H9 (cell line): ENCODE results near the gene RABGAP1L. TPM values are rescaled to one million over a fixed set of nuclear protein-coding genes. Genes with fewer than 3 reads are reported as not detected.

Experiments
- DNase-seq: peaks from one replicate; pipeline ENCODE4 v3.0.0-alpha.2; 2017
- H2AFZ ChIP-seq: one replicate; pipeline ENCODE4 v1.6.1; 2013; ENCODE audit warnings: mild to moderate bottlenecking, low read length, control low read depth, moderate library complexity
- H2AK5ac ChIP-seq: 2 replicates; pipeline ENCODE4 v1.6.1; 2013; ENCODE audit warnings: low read length, control low read depth, mixed read lengths; ENCODE audit not compliant: insufficient read length
- H2BK120ac ChIP-seq: one replicate; pipeline ENCODE4 v1.6.1; 2013; ENCODE audit warnings: low read depth, mild to moderate bottlenecking, low read length, control low read depth, inconsistent platforms; ENCODE audit not compliant: poor library complexity, severe bottlenecking
- H2BK12ac ChIP-seq: 2 replicates; pipeline ENCODE4 v1.6.1; 2013; ENCODE audit warnings: low read length, control low read depth, mixed read lengths, low read depth; ENCODE audit not compliant: insufficient read length
- H2BK15ac ChIP-seq: 2 replicates; pipeline ENCODE4 v1.6.1; 2013; ENCODE audit warnings: low read depth, low read length, control low read depth
- H2BK20ac ChIP-seq: one replicate; pipeline ENCODE4 v1.6.1; 2013; ENCODE audit warnings: low read depth, mild to moderate bottlenecking, low read length, control low read depth, inconsistent platforms; ENCODE audit not compliant: poor library complexity, severe bottlenecking
- H2BK5ac ChIP-seq: 2 replicates; pipeline ENCODE4 v1.6.1; 2013; ENCODE audit warnings: low read length, control low read depth, mixed read lengths; ENCODE audit not compliant: insufficient read length
- H3K14ac ChIP-seq: 2 replicates; pipeline ENCODE4 v1.6.1; 2013; ENCODE audit warnings: low read length, control low read depth; ENCODE audit not compliant: insufficient read depth
- H3K18ac ChIP-seq: 2 replicates; pipeline ENCODE4 v1.6.1; 2013; ENCODE audit warnings: low read depth, mild to moderate bottlenecking, mixed read lengths, low read length, control low read depth; ENCODE audit not compliant: insufficient read length
- H3K23ac ChIP-seq: 2 replicates; pipeline ENCODE4 v1.6.1; 2013; ENCODE audit warnings: low read length, control low read depth, mixed read lengths, low read depth; ENCODE audit not compliant: insufficient read length
- H3K23me2 ChIP-seq: 2 replicates; pipeline ENCODE4 v1.6.1; 2013; ENCODE audit warnings: low read depth, mild to moderate bottlenecking, mixed read lengths, low read length, control low read depth; ENCODE audit not compliant: insufficient read length, poor library complexity, severe bottlenecking
- H3K27ac ChIP-seq: 2 replicates; pipeline ENCODE4 v1.5.1; 2013; ENCODE audit warnings: low read length, control low read depth, mixed read lengths, low read depth; ENCODE audit not compliant: insufficient read length
- H3K27me3 ChIP-seq: 2 replicates; pipeline ENCODE4 v1.6.1; 2013; ENCODE audit warnings: low read length, control low read depth, inconsistent platforms; ENCODE audit not compliant: insufficient read depth
- H3K4ac ChIP-seq: 2 replicates; pipeline ENCODE4 v1.6.1; 2013; ENCODE audit warnings: low read depth, mild to moderate bottlenecking, control low read depth, inconsistent platforms, low read length, moderate library complexity
- H3K4me1 ChIP-seq: 2 replicates; pipeline ENCODE4 v1.6.1; 2013; ENCODE audit warnings: low read length, control low read depth, inconsistent platforms; ENCODE audit not compliant: insufficient read depth
- H3K4me2 ChIP-seq: 2 replicates; pipeline ENCODE4 v1.6.1; 2013; ENCODE audit warnings: low read length, control low read depth, mixed read lengths; ENCODE audit not compliant: insufficient read length, insufficient read depth
- H3K56ac ChIP-seq: 2 replicates; pipeline ENCODE4 v1.6.1; 2013; ENCODE audit warnings: low read depth, mild to moderate bottlenecking, mixed read lengths, low read length, control low read depth; ENCODE audit not compliant: insufficient read length
- H3K79me1 ChIP-seq: 2 replicates; pipeline ENCODE4 v1.6.1; 2013; ENCODE audit warnings: low read depth, mild to moderate bottlenecking, moderate library complexity, low read length, control low read depth, inconsistent platforms; ENCODE audit not compliant: insufficient read depth, poor library complexity, severe bottlenecking
- H3K79me2 ChIP-seq: 2 replicates; pipeline ENCODE4 v1.6.1; 2013; ENCODE audit warnings: low read length, control low read depth, inconsistent platforms; ENCODE audit not compliant: insufficient read depth
- H3K9ac ChIP-seq: 2 replicates; pipeline ENCODE4 v1.6.1; 2013; ENCODE audit warnings: low read length, control low read depth, mixed read lengths; ENCODE audit not compliant: insufficient read length; ENCODE audit errors: extremely low read depth
- H3K9me3 ChIP-seq: one replicate; pipeline ENCODE4 v1.6.1; 2013; ENCODE audit warnings: low read depth, low read length, inconsistent platforms; ENCODE audit not compliant: control insufficient read depth
- H3T11ph ChIP-seq: one replicate; pipeline ENCODE4 v1.6.1; 2013; ENCODE audit warnings: mild to moderate bottlenecking, low read length, control low read depth, inconsistent platforms
- H4K20me1 ChIP-seq: one replicate; pipeline ENCODE4 v1.6.1; 2013; ENCODE audit not compliant: control insufficient read depth, insufficient read length, insufficient read depth
- H4K5ac ChIP-seq: 2 replicates; pipeline ENCODE4 v1.6.1; 2013; ENCODE audit warnings: low read depth, mild to moderate bottlenecking, mixed read lengths, low read length, control low read depth; ENCODE audit not compliant: insufficient read length
- H4K8ac ChIP-seq: replicated peaks from 2 replicates; pipeline ENCODE4 v1.6.1; 2013; ENCODE audit warnings: low read length, control low read depth, mixed read lengths, low read depth; ENCODE audit not compliant: insufficient read length
- H4K91ac ChIP-seq: 2 replicates; pipeline ENCODE4 v1.6.1; 2013; ENCODE audit warnings: low read depth, mild to moderate bottlenecking, moderate library complexity, mixed read lengths, low read length, control low read depth; ENCODE audit not compliant: insufficient read length
- H3K27ac Mint-ChIP-seq, 3 experiments: 2 replicates in 2 of 3; 3 replicates in 1 of 3; pipeline ENCODE4 v1.8.0; 2020 to 2021; ENCODE audit warnings: mixed read lengths in 3 of 3, mild to moderate bottlenecking in 1 of 3, moderate library complexity in 1 of 3
- H3K27me3 Mint-ChIP-seq: 2 replicates; pipeline ENCODE4 v1.8.0; 2021; ENCODE audit warnings: low read depth, mild to moderate bottlenecking, moderate library complexity, mixed read lengths
- H3K36me3 Mint-ChIP-seq, 3 experiments: 2 replicates in 2 of 3; 3 replicates in 1 of 3; pipeline ENCODE4 v1.8.0; 2020 to 2021; ENCODE audit warnings: low read depth in 3 of 3, mixed read lengths in 3 of 3; ENCODE audit not compliant: insufficient read depth in 1 of 3
- H3K4me1 Mint-ChIP-seq, 2 experiments: 2 replicates each; pipeline ENCODE4 v1.8.0; 2020; ENCODE audit warnings: mixed read lengths in 2 of 2
- H3K4me3 Mint-ChIP-seq, 2 experiments: 2 replicates in 1 of 2; 3 replicates in 1 of 2; pipeline ENCODE4 v1.8.0; 2020 to 2021; ENCODE audit warnings: mild to moderate bottlenecking in 2 of 2, mixed read lengths in 2 of 2, moderate library complexity in 1 of 2
- H3K9me3 Mint-ChIP-seq, 2 experiments: 2 replicates in 1 of 2; 3 replicates in 1 of 2; pipeline ENCODE4 v1.8.0; 2020; ENCODE audit warnings: mild to moderate bottlenecking in 2 of 2, mixed read lengths in 2 of 2, moderate library complexity in 1 of 2
- CTCF ChIP-seq: fragments of 200-600 bp; sonication (generic); conservative IDR thresholded peaks from 3 replicates; pipeline ENCODE4 v1.8.0; 2021; ENCODE audit warnings: antibody characterized with exemption, mild to moderate bottlenecking
- WGBS: extraction: QIAGEN DNeasy Blood & Tissue Kit; methylation state at CpG from one replicate; pipeline ENCODE4 v1.1.7; 2013; ENCODE audit warnings: missing lambda C conversion rate, low lambda C conversion rate, mixed read lengths; ENCODE audit not compliant: insufficient read length; ENCODE audit errors: extremely low coverage; 5-methylcytosine and 5-hydroxymethylcytosine counted together
- total RNA-seq: library from RNA; stranded (reverse); gene quantifications from 2 replicates; pipeline ENCODE4 v1.2.1, GENCODE V29; 2021

RABGAP1L gene
- total RNA-seq, 1 experiment from 2014 or later, result 147 TPM

GRCh38 chr1:174764191-174764590, 604.9 kb downstream of the RABGAP1L start:
- DNase-seq, result no peak
- Histone ChIP-seq H2AFZ (no peak overlapping the region), H3K27ac (no peak overlapping the region), H2BK5ac (no peak overlapping the region), H3K56ac (no peak overlapping the region), H3K79me1 (no peaks in the 10 kb centered on the region), H3K9ac (no peak overlapping the region), H2BK15ac (no peak overlapping the region), H4K8ac (no peak overlapping the region), H3K9me3 (no peaks in the 10 kb centered on the region), H3K4me1 (no peaks in the 10 kb centered on the region), H2AK5ac (no peak overlapping the region), H3K27me3 (no peaks in the 10 kb centered on the region), H3K79me2 (no peaks in the 10 kb centered on the region), H3K23me2 (no peaks in the 10 kb centered on the region), H3K4me2 (no peak overlapping the region), H2BK12ac (no peak overlapping the region), H4K5ac (no peak overlapping the region), H3T11ph (no peak overlapping the region), H4K91ac (no peak overlapping the region), H2BK120ac (no peak overlapping the region), H3K14ac (no peak overlapping the region), H3K23ac (no peak overlapping the region), H3K18ac (no peak overlapping the region), H3K4ac (no peak overlapping the region), H4K20me1 (no peaks in the 10 kb centered on the region), H2BK20ac (no peak overlapping the region)
- peaks cover 3 to 4% of the 10 kb centered on the region in 2 experiments; a peak in 3 of 5 replicates for H3K9me3 Mint-ChIP-seq
- H3K36me3 Mint-ChIP-seq, result peaks cover 0 to 4% (median 2%) of the 10 kb centered on the region in 3 experiments; a peak in 4 of 7 replicates
- H3K27me3 Mint-ChIP-seq, result no peaks in the 10 kb centered on the region; the same call in 1 of the 2 replicates
- no peak overlapping the region for H3K4me3 Mint-ChIP-seq
- peaks cover 11 to 13% of the 10 kb centered on the region in 2 experiments for H3K4me1 Mint-ChIP-seq
- WGBS, result no CpG with 5 or more reads among the region's 2 CpGs
- no peak overlapping the region for H3K27ac Mint-ChIP-seq
- no peak for TF ChIP-seq CTCF
